HG02623 (cell line): ENCODE measurements around the gene MORC1.

ENCODE experiments used
- ATAC-seq: cut with Tn5 transposase; IDR thresholded peaks from one replicate; pipeline ENCODE4 v1.9.1; 2021; ENCODE audit warnings: moderate library complexity; ENCODE audit not compliant: unreplicated experiment

MORC1 gene

DNA sequence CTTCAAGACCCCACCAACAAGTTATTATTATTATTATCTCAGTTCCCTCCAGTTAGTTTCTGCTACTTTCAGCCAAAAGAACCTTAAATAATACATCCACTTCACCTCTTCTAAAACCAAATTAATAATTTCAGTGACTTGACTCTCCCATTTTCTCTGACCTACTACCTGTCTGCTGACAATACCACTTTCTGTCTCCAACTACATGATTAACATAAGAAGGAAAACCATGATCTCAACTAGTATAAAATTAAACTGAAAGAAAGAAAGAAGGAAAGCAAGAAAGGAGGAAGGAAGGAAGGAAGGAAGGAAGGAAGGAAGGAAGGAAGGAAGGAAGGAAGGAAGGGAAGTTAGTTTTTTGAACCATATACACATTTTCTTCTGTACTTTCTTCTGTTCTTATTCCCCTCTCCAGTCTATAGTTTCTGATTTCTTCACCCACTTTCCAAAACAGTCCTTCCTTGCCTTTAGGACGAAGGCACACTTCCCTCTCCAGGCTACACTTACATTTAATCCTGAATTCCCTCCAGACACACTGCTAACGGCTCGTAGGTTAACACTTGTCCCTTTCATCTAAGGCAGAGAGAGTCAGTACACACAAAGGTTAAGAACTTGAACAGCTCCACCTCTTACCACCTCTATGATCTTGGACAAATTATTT lies 84.8 kb downstream of the MORC1 start:
- ATAC-seq, result no peak

DNA sequence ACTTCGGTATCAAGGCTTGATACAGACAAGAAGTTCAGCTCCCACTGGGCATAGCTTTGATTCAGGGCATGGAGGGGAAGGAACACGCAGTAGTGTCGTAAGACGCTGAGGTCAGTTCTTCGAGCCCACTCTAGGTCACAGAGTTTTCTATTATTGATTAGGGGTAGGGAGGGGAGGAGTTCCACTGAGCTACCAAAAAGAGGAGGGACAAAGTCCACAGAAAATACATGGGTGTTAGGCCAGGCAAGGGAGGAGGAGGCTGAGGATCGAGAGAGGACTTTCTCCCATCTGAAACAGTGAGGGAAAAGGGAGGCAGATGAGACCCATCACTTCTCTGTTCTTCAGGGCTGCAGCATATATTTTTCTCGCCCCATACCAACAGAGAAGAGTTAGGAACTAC lies 89.2 kb downstream of the MORC1 start:
- ATAC-seq, result no peak

DNA sequence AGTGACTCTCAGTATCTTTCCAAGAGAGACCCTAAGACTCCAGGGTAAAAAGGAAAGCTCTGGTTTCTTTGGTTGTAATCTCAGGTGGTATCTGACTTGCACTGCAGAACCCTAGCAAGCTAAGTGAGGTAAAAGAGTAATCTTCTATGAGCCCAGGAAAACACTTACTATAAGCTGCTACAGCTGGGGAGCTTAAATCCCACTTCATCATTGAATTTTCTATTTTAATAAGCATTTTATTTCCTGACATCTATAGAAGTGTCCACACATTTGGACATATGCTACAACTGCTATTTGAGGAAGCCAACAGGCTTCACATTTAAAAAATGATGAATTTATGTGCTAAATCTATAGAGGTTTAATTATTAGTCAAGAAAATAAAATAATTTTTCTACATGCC lies 91.1 kb downstream of the MORC1 start:
- no peak for ATAC-seq

DNA sequence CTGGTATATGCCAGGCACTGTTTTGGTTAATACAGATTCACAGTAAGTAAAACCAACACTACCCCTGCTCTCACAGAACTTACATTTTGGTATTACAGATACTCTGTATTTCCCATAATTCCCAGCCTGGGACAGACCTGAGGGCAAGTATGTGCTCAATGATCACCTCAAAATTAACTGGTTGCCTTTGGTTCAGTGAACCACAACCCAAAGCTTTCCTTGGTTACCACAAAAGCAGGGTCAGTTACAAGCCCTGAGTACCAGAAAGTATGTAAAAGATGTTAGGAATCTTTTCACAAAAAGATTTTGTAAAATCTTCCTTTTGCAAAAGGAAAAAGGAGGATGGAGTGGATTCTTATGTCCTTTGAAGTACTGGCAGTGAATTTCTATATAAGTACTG lies 92.0 kb downstream of the MORC1 start:
- ATAC-seq, result no peak

DNA sequence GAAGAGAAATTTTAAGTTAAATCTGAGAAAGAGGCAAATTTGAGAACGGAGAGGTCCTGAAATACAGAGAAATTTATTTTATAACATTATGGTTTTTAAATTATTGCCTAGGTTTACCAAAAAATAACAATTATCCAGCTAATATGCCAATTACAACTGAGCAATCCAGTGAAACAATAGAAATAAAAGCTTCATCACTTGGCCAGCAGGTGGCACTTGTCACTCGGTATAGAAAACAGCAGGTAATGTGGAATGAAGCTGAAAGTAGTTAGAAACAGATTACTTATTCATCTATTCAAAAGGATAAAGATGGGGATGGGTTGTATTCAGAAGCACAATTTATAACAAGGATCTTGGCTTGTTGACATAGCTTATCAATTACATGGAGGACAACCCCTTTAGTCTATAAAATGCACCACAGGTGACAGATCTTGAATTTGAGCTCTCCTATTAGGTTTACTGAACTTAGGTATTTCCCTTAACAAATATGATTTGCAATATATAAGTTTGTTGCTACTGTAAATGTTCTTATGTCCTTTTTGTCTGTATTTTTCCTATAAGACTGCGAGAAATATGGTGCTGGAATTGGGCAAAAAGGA lies 94.2 kb downstream of the MORC1 start:
- peak; percentile 75 for ATAC-seq

DNA sequence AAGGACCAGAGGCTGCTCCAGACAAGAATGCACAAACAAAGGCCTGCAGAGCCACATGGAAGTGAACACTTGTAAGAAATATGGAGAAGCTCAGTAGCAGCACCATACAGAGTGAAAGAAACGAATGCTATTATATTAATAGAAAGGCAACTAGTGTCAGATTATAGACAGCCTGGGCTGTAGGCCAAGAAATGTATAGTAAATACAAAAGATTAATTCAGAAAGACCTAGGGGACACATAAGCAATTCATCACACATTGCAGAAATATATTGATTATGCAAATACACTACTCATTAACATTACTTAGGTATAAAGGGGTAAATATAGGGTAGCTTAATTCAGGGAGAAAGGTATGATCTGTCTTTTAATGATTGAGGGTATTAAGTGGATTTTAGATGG lies 94.8 kb downstream of the MORC1 start:
- ATAC-seq, result no peak

DNA sequence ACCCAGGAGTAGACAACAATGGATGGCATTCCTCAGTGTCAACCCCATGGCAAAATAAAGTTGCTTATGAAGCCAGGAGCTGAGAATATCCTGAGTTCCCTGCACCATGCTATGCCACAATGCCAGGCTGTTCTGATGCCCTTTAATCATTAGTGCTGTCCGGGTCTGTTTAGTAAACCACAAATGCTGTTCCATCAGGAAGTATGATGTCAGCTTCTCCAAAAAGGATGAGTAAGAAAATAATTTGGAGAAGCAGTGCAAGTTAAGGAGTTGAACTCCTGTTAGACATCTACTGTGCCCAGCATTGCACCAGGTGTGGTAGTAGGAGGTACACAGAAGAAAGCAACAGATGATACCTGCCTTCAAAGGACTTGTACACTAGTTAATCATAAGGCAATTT lies 96.4 kb downstream of the MORC1 start:
- no peak for ATAC-seq

DNA sequence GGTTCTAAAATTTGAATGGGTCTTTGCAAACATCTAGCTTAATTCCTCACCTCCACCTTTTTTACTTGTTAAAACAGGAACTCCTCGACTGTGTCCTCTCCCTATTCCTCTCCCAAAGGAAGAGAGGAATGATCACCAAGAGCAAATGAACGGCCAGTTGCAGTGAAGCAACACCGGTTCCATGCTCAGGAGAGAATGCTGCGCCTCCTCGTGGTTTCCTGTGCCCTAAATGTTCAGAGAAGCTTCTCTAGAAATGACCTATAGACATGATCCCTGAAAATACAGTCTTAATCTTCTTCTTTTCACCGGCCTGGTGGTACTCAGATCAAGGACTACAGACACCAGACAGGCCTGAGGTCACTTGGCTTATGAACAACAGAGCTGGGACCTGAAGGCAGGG lies 99.1 kb downstream of the MORC1 start:
- no peak for ATAC-seq

DNA sequence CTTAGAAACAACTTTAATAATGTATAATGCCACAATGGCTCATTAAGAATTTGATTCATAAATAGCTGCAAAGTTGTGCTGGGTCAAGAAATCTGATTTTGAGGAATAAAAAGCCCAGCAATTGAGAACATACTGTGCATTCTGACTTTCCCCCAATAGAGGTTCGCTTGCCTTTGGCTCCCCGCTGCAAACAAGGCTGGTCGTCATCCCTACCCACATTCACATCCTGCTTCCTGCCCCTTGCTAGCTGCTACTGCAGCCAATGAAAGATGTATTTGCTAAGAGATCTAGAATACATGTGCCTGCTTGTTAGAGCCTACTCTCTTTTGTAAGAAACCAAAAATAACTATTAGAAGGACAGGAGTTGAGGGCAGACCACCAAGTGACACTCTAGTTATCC lies 112.5 kb downstream of the MORC1 start:
- ATAC-seq, result no peak

DNA sequence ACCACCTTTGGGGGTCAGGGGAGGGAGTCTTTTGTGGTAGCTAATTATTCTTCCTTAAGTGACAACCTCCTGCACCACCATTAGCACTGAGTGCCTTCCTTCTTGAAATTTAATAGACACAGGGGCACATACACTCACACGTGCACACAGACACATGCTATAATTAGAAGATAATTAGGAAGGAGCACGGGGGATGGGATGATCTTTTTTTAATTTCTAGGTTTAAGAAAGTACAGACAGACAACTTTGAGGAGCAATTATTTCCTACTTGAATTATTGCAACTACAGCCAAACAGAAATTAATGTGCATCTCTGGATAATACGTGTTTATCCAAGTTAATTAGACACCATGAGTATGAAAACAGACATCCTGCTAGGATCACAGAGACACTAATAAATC lies 119.5 kb downstream of the MORC1 start:
- ATAC-seq, result no peak

DNA sequence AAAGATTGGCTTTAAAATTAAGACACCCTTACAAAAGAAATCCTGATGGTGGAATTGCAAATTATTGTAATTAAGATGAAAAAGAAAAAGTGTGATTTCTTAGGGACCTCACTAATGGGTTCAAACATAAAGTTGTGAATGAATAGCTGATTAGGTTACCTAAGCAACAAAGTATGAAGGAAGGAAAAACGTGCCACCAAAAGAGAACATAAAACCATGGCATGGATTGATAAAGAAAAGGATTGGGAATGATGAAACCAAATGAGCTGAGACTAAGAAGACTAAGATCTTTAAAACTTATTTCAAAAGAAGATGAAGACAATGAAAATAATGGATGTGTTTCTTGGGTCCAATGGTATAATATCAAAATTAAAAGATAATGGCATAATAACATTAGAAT lies 132.1 kb downstream of the MORC1 start:
- ATAC-seq, result no peak

DNA sequence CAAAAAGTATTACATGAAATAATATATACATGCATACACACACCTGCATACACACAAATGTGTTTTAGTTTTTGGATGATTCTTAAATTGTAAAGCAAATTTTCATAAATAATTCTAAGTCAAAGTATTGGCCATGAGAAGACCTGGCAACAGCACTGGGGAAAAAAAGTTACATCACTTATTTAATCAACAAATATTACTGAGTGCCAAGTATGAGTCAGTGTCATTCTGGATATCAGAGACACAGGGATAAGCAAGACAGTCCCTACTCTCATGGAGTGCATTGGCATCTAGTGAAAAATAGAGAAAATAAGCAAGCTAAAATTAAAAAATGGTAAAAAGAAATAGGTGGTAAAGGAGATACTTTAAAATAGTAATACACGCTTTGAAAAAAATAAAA lies 134.9 kb downstream of the MORC1 start:
- ATAC-seq, result no peak

DNA sequence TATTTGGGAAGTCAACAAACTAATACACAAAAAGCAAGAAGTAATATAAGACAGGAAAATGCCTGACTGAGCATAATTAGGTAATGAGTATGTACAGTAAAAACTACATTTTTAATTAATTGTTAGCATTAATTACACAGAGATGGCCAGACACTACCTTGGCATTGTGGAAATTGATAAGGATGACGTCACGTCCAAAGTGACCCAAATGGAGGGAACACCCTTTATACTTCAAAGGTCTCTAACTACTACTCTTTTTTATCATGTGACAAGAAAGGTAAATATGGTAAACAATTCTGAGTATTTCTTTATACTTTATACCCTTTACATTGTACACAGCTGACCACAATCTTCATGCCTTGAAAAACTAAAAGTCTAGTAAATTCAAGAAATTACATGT lies 141.9 kb downstream of the MORC1 start:
- ATAC-seq, result no peak

DNA sequence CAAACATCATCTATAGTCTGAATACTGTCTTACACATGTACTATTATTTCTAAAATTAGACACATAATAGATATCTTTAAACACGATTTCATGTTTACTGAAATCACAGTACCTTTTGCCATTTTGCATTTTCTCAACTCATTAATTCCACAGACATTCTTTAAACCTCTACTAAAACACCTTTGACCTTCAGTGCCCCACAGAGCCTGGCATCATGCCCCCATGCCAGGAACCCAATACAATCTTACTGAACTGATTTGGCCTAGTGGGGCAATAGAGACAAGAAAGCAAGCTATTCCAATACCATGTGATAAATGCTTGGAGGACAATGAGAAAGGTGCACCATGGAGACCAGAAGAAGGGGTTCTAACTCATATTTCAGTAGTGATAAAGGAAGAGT lies 144.9 kb downstream of the MORC1 start:
- no peak for ATAC-seq

DNA sequence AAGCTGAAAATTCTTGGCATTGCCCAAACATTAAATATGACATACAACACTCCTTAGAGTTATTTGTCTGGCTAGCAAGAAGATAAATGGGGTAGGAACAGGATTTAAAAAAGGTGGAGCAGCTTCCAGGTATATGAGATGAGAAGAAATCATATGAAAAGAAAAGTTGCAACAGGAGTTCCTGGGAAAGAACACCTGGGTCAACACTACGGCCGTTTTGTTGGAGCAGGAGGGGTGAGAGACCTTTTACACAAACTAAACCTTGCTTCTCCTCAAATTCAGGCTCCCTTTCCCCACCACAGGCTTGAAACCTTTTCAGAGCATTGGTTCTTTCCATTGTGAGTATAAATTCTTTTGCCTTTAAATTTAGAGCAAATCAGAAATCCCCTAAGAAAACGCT lies 145.5 kb downstream of the MORC1 start:
- ATAC-seq, result no peak

DNA sequence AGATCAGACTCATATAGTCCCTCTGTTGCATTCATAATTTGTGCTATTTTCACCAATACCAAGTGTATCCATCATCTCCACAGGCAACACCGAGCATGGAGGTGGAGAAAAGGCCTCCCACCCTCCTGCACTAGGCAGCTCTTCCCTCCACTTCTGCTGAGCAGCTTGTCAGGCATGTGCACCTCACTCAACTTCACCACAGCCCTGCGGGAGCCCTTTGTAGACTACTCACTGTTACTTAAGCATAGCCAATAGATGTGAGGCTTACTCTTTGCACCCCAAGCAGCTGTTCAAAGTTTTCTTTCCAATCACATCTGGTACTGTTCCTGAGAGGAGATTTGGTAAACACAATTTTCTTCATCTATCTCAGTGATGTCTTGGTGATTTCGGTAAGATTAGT lies 147.4 kb downstream of the MORC1 start:
- ATAC-seq, result no peak

DNA sequence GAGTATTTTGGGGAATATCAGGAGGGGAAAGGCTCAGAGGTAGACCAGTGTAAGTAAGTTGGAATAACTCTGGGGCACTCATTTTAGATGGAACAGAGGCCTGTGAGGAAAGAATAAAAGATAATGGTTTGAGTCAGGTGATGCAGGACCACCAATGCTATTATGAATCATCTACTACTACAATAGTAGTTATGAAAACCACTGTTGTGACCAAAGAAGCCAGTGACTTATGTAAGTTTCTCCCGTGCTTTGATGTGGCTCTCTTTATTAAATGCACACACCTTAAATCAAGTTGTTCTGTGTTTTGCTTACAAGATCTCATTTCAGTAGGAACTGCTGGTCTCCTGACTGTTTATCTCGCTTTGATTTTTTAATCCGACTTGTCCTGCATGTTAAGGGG lies 151.2 kb downstream of the MORC1 start:
- no peak for ATAC-seq

DNA sequence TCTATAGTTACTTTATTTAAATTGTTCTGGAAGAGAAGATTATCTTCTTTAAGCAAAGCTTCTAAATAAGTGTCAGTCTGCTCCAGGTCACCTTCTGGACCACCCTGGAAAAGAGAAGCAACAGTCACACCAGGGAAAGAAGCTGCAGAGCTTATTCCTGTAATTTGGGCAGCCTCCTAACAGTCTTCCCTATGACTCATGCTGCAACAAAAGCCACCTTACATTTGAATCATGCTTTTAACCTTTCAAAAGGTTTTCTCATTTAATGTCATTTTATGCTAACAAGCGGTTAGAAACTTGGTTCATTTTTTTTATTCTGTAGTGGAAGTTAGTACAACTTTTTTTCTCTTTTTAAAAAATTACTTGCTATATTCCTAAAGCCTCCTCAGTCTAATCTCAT lies 158.9 kb downstream of the MORC1 start:
- ATAC-seq, result no peak

DNA sequence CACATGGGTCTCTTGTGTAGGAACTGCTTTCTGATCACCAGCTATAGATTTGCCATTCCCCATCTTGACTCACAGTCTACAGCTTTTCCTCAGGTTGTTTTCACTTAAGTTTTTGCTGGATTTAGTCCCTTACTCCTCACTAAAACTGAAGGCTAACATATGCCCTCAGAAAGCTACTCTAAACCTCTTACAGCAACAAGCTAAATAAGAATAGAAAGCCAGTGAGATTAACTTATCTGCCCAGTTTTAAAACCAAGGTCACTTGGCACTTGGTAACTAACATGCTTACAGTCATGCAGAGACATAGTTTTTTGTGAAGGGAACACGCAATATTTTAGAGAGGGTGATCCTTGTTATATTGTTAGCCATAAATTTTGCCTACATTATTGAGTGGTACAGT lies 164.2 kb downstream of the MORC1 start, which contains the start of gene GUCA1C:
TSS of gene GUCA1C (minus strand) at position 180 of the 400 bp plus-strand sequence. CDS start at position 63, 117 bp downstream.
- no peak for ATAC-seq

DNA sequence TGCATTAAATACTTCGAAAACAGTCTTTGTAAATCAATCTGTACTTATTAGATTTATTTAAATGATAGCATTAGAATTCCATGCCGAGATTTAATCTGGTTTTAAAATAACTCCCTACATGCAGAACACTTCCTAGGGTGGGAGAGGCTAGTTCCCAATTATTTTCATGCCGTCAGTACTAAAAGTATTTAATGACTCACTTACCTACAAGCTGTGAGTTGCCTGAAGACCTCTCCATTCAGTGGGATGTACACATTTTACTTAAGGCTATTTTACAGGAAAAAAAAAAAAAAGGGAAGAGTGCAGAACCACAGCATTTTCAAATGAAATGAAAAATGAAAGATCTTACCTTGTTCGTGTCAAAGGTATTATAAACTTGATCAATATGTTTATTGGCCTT lies 164.7 kb downstream of the MORC1 start:
- no peak for ATAC-seq

DNA sequence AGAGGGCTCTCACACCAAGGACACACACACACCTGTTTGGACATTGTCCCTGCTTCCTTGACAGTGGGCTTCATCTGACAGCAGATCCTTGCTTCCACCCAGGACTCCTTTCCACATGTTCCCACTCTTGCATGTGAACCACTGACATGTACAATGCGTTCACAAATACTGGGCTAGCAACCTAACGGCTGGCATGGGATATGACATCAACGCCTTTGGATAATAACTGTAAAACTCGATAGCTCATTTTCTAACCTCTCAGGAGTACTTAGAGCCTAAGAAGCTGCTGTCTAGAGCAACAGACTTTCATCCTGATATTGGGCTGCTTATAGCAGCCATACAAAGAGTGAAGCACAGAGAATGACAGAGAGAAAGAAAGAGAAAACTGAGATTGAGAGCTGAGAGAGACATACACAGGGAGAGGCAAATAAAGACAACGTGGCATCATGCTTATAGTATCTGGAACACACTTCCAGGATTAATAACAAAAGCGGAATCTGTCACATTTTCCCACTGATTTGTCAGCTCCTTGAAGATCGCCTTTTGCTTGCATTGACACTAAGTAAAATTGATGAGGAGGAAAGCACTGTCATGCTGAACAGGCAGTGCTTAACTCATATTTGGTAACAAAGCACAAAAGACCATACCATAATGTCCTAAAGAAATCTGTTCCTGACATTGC lies 166.0 kb downstream of the MORC1 start:
- ATAC-seq, result no peak

DNA sequence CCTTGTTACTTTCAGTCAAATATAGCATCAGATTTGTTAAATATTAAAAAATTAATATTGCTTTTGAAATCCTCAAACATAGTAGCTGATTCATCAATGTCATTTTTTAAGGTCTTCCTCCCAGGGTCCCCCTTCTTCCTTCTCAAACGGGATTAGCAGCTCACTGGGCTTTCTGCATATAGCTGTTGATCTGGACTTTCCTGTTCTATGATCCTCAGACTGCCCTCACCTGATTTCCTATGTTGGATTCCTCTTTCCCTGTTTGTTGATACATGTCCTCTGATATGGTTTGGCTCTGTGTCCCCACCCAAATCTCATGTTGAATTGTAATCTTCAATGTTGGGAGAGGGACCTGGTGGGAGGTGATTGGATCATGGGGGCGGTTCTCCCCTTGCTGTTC lies 170.1 kb downstream of the MORC1 start:
- no peak for ATAC-seq
